Anterior cingulate cortex (tissue), 58 donors: Measurements from ENCODE around the gene KCNQ1.

ENCODE experiments used
- DNase-seq, 58 donors: peaks; one replicate each; lab custom pipeline; 2025; lab: John Stamatoyannopoulos, UW

The KCNQ1 gene

GRCh38 chr11:2573240-2574042 lies 128.6 kb downstream of the KCNQ1 start:
- no peak for DNase-seq

GRCh38 chr11:2574043-2574552 lies 129.3 kb downstream of the KCNQ1 start:
- no peak for DNase-seq

- DNase-seq: peak in 25 of 58 donors; percentile 5 to 84 (median 47)
These were observed 130.0 kb downstream of the KCNQ1 start for GRCh38 chr11:2574553-2575535.

GRCh38 chr11:2575591-2576051 lies 130.8 kb downstream of the KCNQ1 start:
- no peak for DNase-seq

- no peak for DNase-seq
These were observed 131.3 kb downstream of the KCNQ1 start for GRCh38 chr11:2576111-2576510.

GRCh38 chr11:2576549-2576948 lies 131.7 kb downstream of the KCNQ1 start:
- no peak for DNase-seq

DNA sequence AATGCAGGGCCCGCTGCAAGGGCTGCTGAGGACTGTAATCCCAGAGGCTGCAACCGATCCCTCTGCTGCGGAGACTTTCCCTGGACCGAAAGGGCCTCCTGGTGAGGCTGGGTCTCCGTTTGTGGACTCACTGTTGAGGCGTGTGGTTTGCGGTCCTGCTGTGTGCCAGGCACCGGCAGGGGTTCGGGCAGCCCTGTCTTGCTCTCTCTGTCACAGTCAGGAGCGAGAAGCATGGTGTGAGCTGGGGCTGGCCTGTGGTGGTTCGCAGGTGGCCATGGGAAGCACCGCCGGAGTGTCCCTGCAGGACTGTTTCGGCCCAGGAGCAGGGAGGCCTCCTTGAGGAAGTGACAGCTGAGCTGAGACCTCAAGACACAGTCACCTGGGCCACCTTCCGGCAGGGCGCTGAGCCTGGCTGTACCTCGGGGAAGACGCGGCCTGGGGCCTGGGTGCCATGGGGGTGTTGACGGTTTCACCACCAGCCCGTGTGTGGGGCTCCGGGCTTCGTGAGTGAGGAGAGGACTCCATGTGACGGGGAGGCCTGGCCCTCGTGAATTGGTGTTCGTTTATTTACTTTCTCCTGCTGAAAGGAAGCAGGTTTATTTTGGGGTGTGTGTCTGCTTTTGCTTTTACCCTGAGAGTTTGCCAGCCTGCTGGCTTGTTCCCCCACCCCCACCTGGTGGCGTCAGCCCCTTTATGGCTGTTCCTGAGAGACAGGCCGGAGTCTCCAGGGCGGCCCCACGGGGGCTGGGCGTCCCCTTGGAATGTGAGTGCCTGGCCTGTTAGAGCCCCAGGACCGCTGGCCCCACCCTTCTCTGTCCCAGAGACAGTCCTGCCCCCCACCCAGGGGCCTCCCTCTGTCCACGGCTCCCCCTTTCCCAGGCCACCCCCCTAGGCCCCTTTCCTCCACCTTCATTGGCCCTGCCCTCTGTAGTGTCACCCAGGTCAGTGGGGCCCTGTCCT lies 132.5 kb downstream of the KCNQ1 start:
- DNase-seq: no peak

- DNase-seq: no peak
These were observed 133.5 kb downstream of the KCNQ1 start for GRCh38 chr11:2577991-2578928.

DNA sequence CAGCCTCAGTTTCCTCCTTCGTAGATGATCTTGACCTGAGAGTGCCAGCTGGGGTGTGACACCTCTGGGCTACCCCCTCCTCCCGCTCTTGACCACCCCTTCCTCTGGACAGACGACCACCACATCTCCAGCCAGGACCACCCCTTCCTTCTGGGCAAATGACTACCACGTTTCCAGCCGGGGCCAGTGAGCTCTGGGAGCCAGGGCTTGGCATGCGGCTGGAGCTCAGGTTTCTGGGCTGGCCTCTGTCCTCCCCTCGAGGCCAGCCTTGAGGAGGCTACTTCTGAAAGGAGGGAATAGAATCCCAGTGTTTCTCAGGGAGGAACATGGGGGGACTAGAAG lies 134.1 kb downstream of the KCNQ1 start:
- DNase-seq: no peak

DNA sequence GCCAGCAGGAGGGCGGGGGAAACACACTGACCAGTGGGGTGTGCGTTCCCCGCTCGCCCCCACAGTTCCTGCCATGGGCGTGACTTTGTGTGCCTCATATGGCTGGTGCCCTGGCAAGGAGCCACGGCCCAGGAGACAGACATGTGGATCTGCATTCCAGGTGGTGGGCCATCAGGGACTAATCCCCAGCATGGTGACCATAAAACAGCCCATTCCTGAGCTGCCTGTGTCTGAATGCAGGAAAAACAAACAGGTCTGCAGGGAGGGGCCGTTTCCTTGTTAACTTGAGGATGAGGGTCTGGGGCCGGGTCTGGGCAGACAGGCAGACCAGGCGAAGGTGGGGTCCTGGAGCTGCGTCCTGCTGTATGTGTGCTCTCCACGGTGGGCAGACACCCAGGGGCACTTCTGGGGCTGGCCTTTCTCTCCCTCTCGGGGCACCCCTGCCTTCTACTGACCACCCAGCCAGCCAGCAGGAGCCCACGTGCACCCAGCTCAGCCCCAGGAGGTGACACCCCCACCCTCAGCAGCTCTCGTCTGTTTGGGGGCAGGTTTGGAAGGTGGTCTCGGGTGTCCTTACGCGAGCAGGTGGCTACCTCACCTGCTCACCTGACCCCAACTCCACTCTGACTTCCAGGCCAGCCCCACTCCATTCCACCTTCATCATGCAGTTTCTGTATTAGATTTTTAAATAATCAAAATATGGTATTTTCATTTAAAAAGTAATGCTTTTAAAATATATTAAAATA lies 134.7 kb downstream of the KCNQ1 start:
- DNase-seq: no peak

GRCh38 chr11:2580061-2580421 lies 135.2 kb downstream of the KCNQ1 start:
- DNase-seq: no peak

DNA sequence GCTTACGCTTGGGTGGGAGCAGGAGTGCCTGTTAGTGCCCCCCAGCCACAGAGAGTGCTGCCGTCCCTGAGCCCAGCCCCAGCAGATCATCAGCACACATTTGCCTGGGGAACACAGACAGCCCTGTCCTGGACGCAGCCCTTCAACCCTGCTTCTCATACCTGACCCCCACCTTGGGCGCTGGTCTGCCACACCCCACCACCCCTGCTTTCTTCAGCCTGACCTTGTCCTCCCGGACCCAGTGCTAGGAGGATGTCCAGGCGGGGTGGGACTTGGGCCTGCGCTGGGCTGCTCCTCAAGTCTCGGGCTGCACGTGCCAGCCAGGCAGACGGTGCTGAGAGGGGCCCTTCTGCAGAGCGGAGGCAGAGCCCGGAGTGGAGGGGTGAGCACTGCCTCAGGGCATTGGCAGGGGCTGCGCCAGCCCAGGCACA lies 135.8 kb downstream of the KCNQ1 start:
- DNase-seq: no peak

DNA sequence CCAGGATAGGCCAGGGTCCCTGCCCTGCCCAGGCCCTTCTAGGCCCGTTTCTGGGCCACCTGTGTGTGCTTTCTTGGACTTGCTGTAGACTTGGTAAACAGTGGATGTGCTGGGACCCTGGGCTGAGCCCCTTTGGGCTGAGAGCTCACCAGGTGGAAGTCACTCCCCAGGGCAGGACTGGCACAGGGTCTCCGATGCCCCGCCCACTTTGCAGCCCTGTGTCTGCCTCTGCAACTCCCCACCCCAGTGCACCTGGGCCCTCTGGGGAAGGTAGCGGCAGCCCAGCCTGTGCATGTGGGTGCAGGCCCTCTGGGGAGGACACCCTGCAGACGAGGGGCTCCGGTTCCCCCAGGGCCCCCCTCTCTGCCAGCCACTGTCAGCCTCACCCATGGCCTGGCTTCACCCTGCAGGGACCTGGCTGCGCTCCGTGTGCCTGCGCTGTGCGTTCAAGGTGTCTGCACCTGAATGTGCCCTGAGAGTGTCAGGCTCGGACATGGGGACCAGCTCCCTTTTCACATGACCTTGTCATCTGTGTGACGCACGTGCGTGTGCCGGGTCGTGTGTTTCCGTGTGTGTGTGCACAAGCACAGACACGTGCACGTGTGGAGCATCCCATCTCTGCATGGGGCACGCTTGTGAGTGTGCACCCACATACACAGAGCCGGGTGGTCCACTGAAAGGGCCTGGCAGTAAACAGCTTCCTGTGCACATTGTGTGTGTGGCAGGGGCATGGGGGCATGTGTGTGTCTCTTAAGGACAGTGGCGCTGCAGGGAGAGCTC lies 136.5 kb downstream of the KCNQ1 start:
- DNase-seq: no peak

GRCh38 chr11:2581931-2582350 lies 137.1 kb downstream of the KCNQ1 start:
- DNase-seq: no peak

DNA sequence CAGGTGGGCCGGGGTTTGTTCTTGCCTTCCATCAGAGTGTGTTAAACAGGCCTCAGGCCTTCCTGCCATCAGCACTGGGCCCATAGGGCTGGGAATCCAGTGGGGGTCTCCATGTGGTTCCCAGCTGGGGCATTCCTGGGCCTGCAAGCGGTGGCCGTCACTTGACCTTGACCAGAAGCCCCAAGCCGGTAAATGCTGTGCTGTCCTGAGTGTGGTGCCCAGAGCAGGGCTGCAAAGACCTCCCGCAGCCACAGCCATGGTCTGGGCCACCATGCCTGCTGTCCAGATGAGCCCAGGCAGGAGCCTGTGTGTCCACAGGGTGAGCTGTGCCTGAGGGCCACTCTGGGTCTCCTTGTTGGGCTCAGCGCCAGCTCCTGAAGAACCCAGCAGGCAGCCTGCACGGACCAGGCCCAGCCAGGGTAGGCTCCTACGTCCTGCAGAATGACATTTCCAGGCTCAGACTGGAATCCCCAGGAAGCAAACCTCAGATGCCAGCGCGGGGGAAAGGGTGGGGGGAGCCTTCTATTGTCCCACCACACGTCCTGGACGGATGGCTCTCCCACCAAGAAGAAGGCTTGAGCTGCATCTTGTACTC lies 137.6 kb downstream of the KCNQ1 start:
- no peak for DNase-seq

GRCh38 chr11:2582946-2583604 lies 138.3 kb downstream of the KCNQ1 start:
- no peak for DNase-seq

GRCh38 chr11:2583605-2583958 lies 138.8 kb downstream of the KCNQ1 start:
- DNase-seq: no peak
